Placental epithelial cell (primary cell): ENCODE measurements around the gene ILKAP. TPM values are rescaled to one million over a fixed set of nuclear protein-coding genes. Genes with fewer than 3 reads are reported as not detected.

ENCODE experiments used
- total RNA-seq: library from RNA; depleted of rRNA; stranded (reverse); fragments of >200 nt; gene quantifications from 2 replicates; pipeline ENCODE4 v1.2.3, GENCODE V29; 2012

The ILKAP gene
- 13.2 and 23.6 TPM in 2 replicates for total RNA-seq

GRCh38 chr2:238203094-238203972, at the start of gene ILKAP:
Gene ILKAP, minus strand, starts transcription at chr2:238203695. Its CDS starts 142 bp downstream, at chr2:238203553.

GRCh38 chr2:238239863-238240756, 36.6 kb upstream of the ILKAP start, which contains the start of gene HES6:
Gene HES6, minus strand, starts transcription at chr2:238240038. Its CDS starts 133 bp downstream, at chr2:238239905.

GRCh38 chr2:238158509-238159070, 44.9 kb downstream of the ILKAP start, which contains the start of gene ERFE:
Gene ERFE, plus strand, starts transcription at chr2:238158970. Its CDS starts 38 bp downstream, at chr2:238159008.

GRCh38 chr2:238138331-238139195, 64.9 kb downstream of the ILKAP start, which contains the start of gene KLHL30:
Gene KLHL30, plus strand, starts transcription at chr2:238138668. Its CDS starts 2,087 bp downstream, at chr2:238140755.

Other genes with a start within 250 kb of the ILKAP start
- 17.3 and 65.0 TPM in 2 replicates for gene UBE2F, start 236.7 kb downstream of the ILKAP start, total RNA-seq
- gene SCLY, start 142.7 kb downstream of the ILKAP start, total RNA-seq = 8.2 and 10.2 TPM in 2 replicates
- gene ESPNL, start 103.4 kb downstream of the ILKAP start, total RNA-seq = 0.87 and 7.5 TPM in 2 replicates
- not detected in 2 replicates for gene KLHL30, start 65.0 kb downstream of the ILKAP start, total RNA-seq
- gene ERFE, start 44.7 kb downstream of the ILKAP start, total RNA-seq = not detected in 2 replicates
- gene HES6, start 36.3 kb upstream of the ILKAP start, total RNA-seq = 1.5 and 1.6 TPM in 2 replicates
- 4.3 and 5.9 TPM in 2 replicates for gene PER2, start 84.9 kb upstream of the ILKAP start, total RNA-seq
- 3.9 and 4.3 TPM in 2 replicates for gene TRAF3IP1, start 116.8 kb upstream of the ILKAP start, total RNA-seq
- gene ASB1, start 223.2 kb upstream of the ILKAP start, total RNA-seq = 14.9 and 26.5 TPM in 2 replicates